Measurements from ENCODE around the gene SHC3. TPM values are rescaled to one million over a fixed set of nuclear protein-coding genes. Genes with fewer than 3 reads are reported as not detected.

The SHC3 gene
- total and polyA plus RNA-seq, 2 of the 4 experiments (the other 2 are of a cell fraction), result 4.5 to 13.3 TPM

DNA sequence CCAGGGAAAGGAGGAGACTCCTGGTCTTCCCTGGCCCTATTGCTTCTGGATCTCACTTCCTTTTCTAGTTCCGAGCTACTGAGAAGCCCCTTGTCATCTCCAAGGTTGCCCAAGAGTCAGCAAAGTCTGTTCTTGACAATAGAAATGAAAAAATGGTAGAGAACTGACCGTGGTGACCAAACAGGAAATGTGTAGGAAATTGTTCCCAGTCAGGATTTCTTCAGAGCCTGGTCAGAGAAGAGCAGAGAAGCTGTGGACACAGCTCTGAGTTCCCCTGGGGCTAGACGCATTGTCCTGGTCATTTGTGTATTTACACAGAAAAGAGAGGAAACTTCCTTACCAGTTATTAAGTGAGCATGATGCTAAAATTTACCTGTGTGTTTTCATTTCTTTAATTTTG lies 151.7 kb downstream of the SHC3 start:
- CTCF ChIA-PET, result no interaction called here
- no peak overlapping the region for H3K27ac ChIP-seq (ENCODE audit: insufficient read depth, low read length)
- H3K18ac ChIP-seq (ENCODE audit: low read depth, low read length), result no peak overlapping the region
- no peak overlapping the region for H4K91ac ChIP-seq (ENCODE audit: insufficient read depth, low read depth, low read length)
- no peak overlapping the region for H3K4me3 ChIP-seq (ENCODE audit: insufficient read depth, low read depth, low read length)
- TF ChIP-seq POLR2A (IDR thresholded peaks at IDR 0.05; ENCODE audit: low read depth, low read length), result no peak
- H4K20me1 ChIP-seq (ENCODE audit: insufficient read depth, low read length), result no peaks in the 10 kb centered on the region
- no peak overlapping the region for H2AFZ ChIP-seq (replicated peaks; ENCODE audit: low read length, poor library complexity)
- no peak overlapping the region for H3K4me2 ChIP-seq (ENCODE audit: low read depth, low read length)
- no peak overlapping the region for H2BK20ac ChIP-seq (ENCODE audit: low read depth, low read length)
- WGBS, 2 experiments (ENCODE audit: extremely low coverage in 2 of 2, insufficient read length in 1 of 2), result no CpG with 5 or more reads among the region's 3 CpGs
- no peak for ATAC-seq (ENCODE audit: low read depth)
- no peak overlapping the region for H4K8ac ChIP-seq (ENCODE audit: low read depth in 2 of 2, low read length in 2 of 2)
- no peak overlapping the region for H2AK5ac ChIP-seq (ENCODE audit: low read depth, low read length)
- POLR2A ChIA-PET (ENCODE audit: unreplicated experiment), result no interaction called here
- H3K14ac ChIP-seq (replicated peaks; ENCODE audit: low read depth, low read length), result no peak overlapping the region
- no TSS peak for BruUV-seq (replicated peaks)
- no peak for DNase-seq
- intact Hi-C loops (cut with micrococcal nuclease), result no loop called here
- H2BK15ac ChIP-seq (ENCODE audit: low read depth, low read length), result no peak overlapping the region
- no peak overlapping the region for H4K5ac ChIP-seq (ENCODE audit: low read depth, low read length)
- peaks cover 15% of the 10 kb centered on the region for H3K4me1 ChIP-seq (ENCODE audit: control insufficient read depth, insufficient read depth, low read length)
- H3K36me3 ChIP-seq (ENCODE audit: control insufficient read depth, insufficient read depth, low read length), result peaks cover 3% of the 10 kb centered on the region; the same call in 1 of the 2 replicates
- in situ Hi-C loops (cut with MboI; ENCODE audit: low sequenced_read_pairs), result no loop called here
- no peak overlapping the region for H3K4ac ChIP-seq (ENCODE audit: low read depth, low read length)
- H2BK5ac ChIP-seq (ENCODE audit: low read depth, low read length, poor library complexity, severe bottlenecking), result no peak overlapping the region
- no peaks in the 10 kb centered on the region for H3K27me3 ChIP-seq (ENCODE audit: control insufficient read depth, insufficient read depth, low read length)
- no peak overlapping the region for H3K23ac ChIP-seq (ENCODE audit: low read depth, low read length)
- no peak overlapping the region for H2AK9ac ChIP-seq (replicated peaks; ENCODE audit: low read depth, low read length, poor library complexity)
- H3K9me1 ChIP-seq (ENCODE audit: insufficient read depth, low read length), result peaks cover 13% of the 10 kb centered on the region
- peaks cover 1% of the 10 kb centered on the region; the same call in 1 of the 2 replicates for H3K9me3 ChIP-seq (ENCODE audit: control insufficient read depth, insufficient read depth, low read length)
- H3K56ac ChIP-seq (ENCODE audit: extremely low read depth, insufficient read depth, low read length), result no peak overlapping the region
- dilution Hi-C loops (cut with HindIII; ENCODE audit: low sequenced_read_pairs, unreplicated experiment), result no loop called here
- H3K79me1 ChIP-seq (ENCODE audit: low read depth in 1 of 2, low read length in 2 of 2), result no peaks in the 10 kb centered on the region
- H2BK120ac ChIP-seq (ENCODE audit: low read depth, low read length), result no peak overlapping the region
- no peak overlapping the region for H3K9ac ChIP-seq (ENCODE audit: low read depth, low read length)
